Suprapubic skin (tissue), 4 donors: Measurements from ENCODE around the gene NTN1. TPM values are rescaled to one million over a fixed set of nuclear protein-coding genes. Genes with fewer than 3 reads are reported as not detected.

Experiments
- DNase-seq, 2 donors: peaks; one replicate each; pipeline ENCODE4 v3.0.0-alpha.2; 2019; ENCODE audit warnings: low spot score in 2 of 2
- H3K27ac ChIP-seq: fragments of 200-600 bp; sonication (generic); one replicate; pipeline ENCODE4 v1.5.1; 2019
- H3K27me3 ChIP-seq: fragments of 200-600 bp; sonication (generic); one replicate; pipeline ENCODE4 v1.5.1; 2019
- H3K36me3 ChIP-seq: fragments of 200-600 bp; sonication (generic); one replicate; pipeline ENCODE4 v1.5.1; 2019
- H3K4me1 ChIP-seq: fragments of 200-600 bp; sonication (generic); one replicate; pipeline ENCODE4 v1.5.1; 2019
- H3K4me3 ChIP-seq: fragments of 200-600 bp; sonication (generic); one replicate; pipeline ENCODE4 v1.5.1; 2019; ENCODE audit warnings: mild to moderate bottlenecking
- H3K9me3 ChIP-seq: fragments of 200-600 bp; sonication (generic); one replicate; pipeline ENCODE4 v1.5.1; 2019
- EP300 ChIP-seq: sonication (generic); formaldehyde crosslinking; IDR thresholded peaks from one replicate; pipeline ENCODE4 v1.6.1; 2017; ENCODE audit warnings: antibody characterized with exemption
- POLR2A ChIP-seq, 2 donors: fragments of 450-650 bp; IDR thresholded peaks; one replicate each; pipeline ENCODE4 v1.6.1; 2017; ENCODE audit warnings: antibody characterized with exemption in 2 of 2, mild to moderate bottlenecking in 2 of 2, moderate library complexity in 2 of 2
- POLR2AphosphoS5 ChIP-seq, 3 donors: sonication (generic); formaldehyde crosslinking; IDR thresholded peaks; one replicate each; pipeline ENCODE4 v1.6.1; 2017; ENCODE audit warnings: antibody characterized with exemption in 3 of 3
- WGBS: methylation state at CpG from one replicate; pipeline ENCODE4 v1.1.5; 2018; 5-methylcytosine and 5-hydroxymethylcytosine counted together
- total RNA-seq, 4 donors: library from RNA; depleted of rRNA; stranded (reverse); fragments of >200 nt; gene quantifications; one replicate each; pipeline ENCODE4 v1.1.0, GENCODE V29; 2016
- TF ChIP-seq, protein P1 (sequence below), 2 donors: fragments of 200-600 bp in 1 of 2; fragments of 450-650 bp in 1 of 2; sonication (generic) in 1 of 2; IDR thresholded peaks; one replicate each; pipeline ENCODE4 v1.5.1; 2016 to 2019; ENCODE audit warnings: antibody characterized with exemption in 2 of 2, mild to moderate bottlenecking in 1 of 2, moderate library complexity in 1 of 2

Gene NTN1
- total RNA-seq, 4 donors from 2014 or later: 2.4 to 5.9 (median 3.4) TPM

DNA sequence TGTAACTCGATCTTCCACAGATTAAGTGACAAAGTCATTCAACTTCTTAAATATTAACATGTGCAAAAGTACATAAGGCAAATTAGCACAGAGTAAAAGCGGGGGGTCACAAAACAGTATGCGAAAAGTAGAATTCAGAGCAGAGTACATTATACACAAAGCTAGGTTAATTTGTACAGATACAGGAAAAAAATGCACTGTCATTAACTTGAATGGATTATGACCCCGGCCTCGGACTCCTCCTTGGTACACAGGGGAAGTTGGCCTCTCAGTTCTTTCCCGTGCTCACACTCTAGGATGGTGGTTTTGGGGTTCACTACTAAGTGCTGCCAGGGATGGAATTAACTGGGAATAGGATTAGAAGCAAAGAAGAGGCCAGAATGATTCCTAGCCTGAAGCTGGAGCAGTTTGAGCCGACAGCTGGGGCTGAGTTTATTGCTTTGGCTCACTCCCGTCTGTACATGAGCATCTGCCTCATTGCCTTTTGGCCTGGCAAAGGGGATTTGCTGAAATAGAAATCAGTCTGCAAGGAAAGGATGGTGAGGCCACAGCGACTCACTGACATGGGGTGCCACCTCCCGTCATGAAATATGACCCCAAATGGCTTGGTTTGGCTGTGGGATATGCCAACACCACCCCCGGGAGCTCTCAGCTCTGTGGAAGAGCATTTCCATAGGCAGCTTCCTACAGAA lies 23.6 kb downstream of the NTN1 start:
- Histone ChIP-seq H3K27ac (peak overlapping the region; percentile 30), H3K9me3 (no peaks in the 10 kb centered on the region), H3K4me1 (no peaks in the 10 kb centered on the region), H3K4me3 (no peak overlapping the region), H3K27me3 (no peaks in the 10 kb centered on the region), H3K36me3 (no peaks in the 10 kb centered on the region)
- no peak for TF ChIP-seq POLR2A (IDR thresholded peaks at IDR 0.05)
- no peak for TF ChIP-seq EP300
- TF ChIP-seq, protein P1, sequence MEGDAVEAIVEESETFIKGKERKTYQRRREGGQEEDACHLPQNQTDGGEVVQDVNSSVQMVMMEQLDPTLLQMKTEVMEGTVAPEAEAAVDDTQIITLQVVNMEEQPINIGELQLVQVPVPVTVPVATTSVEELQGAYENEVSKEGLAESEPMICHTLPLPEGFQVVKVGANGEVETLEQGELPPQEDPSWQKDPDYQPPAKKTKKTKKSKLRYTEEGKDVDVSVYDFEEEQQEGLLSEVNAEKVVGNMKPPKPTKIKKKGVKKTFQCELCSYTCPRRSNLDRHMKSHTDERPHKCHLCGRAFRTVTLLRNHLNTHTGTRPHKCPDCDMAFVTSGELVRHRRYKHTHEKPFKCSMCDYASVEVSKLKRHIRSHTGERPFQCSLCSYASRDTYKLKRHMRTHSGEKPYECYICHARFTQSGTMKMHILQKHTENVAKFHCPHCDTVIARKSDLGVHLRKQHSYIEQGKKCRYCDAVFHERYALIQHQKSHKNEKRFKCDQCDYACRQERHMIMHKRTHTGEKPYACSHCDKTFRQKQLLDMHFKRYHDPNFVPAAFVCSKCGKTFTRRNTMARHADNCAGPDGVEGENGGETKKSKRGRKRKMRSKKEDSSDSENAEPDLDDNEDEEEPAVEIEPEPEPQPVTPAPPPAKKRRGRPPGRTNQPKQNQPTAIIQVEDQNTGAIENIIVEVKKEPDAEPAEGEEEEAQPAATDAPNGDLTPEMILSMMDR (IDR thresholded peaks at IDR 0.05): no peak
- TF ChIP-seq POLR2AphosphoS5 (IDR thresholded peaks at IDR 0.05): no peak
- DNase-seq: no peak
- WGBS: 58% methylated on average over 11 of the region's 11 CpGs

DNA sequence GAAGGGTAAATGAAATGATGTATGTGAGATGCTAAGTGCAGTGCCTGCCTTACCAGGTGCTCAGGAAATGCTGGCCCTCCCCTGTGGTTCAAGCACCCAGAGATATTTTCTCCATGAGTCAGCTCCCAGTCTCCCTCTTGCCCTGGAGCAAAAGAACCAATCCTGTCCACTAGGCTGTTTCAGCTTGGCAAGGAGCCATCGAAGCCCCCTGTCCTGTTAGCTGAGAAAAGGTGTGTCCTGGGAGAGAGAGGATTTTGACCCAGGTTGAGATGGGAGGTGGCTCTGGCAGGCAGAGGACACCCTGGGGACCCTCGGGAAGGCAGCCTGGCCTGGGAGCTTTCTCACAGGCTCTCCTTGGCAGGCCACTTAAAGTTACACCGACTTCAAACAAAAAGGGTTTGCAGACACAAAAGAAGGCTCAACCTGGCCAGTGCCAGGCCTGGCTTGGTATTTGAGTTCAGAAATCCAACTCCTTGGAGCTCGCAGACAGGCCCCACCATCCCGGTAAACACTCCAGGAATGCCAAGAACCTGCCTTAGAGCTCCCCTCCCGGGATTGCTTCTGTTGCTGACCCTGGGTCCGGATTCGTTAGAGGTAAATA lies 29.6 kb downstream of the NTN1 start:
- H3K27ac ChIP-seq: no peak overlapping the region
- no peaks in the 10 kb centered on the region for H3K4me1 ChIP-seq
- 47% methylated on average over 2 of the region's 8 CpGs for WGBS
- no peak for DNase-seq
- H3K4me3 ChIP-seq: no peak overlapping the region
- no peaks in the 10 kb centered on the region for H3K36me3 ChIP-seq
- TF ChIP-seq POLR2A (IDR thresholded peaks at IDR 0.05) (no peak), POLR2AphosphoS5 (IDR thresholded peaks at IDR 0.05) (no peak), EP300 (no peak)
- TF ChIP-seq, protein P1 (IDR thresholded peaks at IDR 0.05): no peak
- no peaks in the 10 kb centered on the region for H3K9me3 ChIP-seq
- H3K27me3 ChIP-seq: no peaks in the 10 kb centered on the region

DNA sequence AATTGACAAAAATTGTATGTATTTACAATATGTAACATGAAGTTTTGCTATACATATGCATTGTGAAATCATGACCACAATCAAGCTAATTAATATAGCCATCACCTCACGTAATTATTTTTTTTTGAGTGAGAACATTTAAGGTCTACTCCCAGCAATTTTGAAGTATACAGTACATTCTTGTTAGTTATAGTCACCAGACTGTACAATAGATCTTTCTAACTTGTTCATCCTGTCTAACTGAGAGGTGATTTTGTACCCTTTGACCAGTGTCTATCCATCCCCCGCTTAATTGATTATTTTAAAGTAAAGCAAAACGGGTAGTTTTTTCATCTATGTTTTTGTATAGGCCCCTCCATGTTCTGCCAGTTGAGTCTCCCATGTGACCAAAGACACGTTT lies 30.3 kb downstream of the NTN1 start:
- no peaks in the 10 kb centered on the region for H3K36me3 ChIP-seq
- TF ChIP-seq POLR2A (IDR thresholded peaks at IDR 0.05) (no peak), POLR2AphosphoS5 (IDR thresholded peaks at IDR 0.05) (no peak), EP300 (no peak)
- TF ChIP-seq, protein P1 (IDR thresholded peaks at IDR 0.05): no peak
- H3K9me3 ChIP-seq: no peaks in the 10 kb centered on the region
- no peak for DNase-seq
- WGBS: 87% methylated on average over 4 of the region's 4 CpGs
- H3K4me3 ChIP-seq: no peak overlapping the region
- H3K4me1 ChIP-seq: no peaks in the 10 kb centered on the region
- no peaks in the 10 kb centered on the region for H3K27me3 ChIP-seq
- H3K27ac ChIP-seq: no peak overlapping the region

DNA sequence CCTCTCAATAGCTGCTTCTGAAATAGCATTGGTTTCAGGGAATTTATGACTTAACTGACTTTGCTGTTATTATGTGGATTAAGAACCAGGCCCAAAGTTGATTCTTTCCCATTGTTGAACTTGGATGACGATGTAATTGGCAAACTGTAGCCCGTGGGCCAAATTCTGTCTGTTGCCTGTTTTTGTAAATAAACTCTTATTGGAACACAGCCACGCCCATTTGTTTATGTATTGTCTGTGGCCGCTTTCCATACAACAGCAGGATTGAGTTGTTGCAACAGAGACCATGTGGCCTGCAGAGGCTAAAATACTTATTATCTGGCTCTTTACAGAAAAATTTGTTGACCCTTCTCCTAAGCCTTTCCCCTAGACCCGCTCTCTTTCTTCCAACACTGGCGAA lies 31.6 kb downstream of the NTN1 start:
- H3K4me3 ChIP-seq: no peak overlapping the region
- 56% methylated on average over 6 of the region's 6 CpGs for WGBS
- TF ChIP-seq, protein P1 (IDR thresholded peaks at IDR 0.05): no peak
- TF ChIP-seq POLR2A (IDR thresholded peaks at IDR 0.05) (no peak), EP300 (no peak), POLR2AphosphoS5 (IDR thresholded peaks at IDR 0.05) (no peak)
- H3K9me3 ChIP-seq: no peaks in the 10 kb centered on the region
- H3K36me3 ChIP-seq: no peaks in the 10 kb centered on the region
- peak in 1 of 2 donors; percentile 57 for DNase-seq
- H3K27ac ChIP-seq: no peak overlapping the region
- no peaks in the 10 kb centered on the region for H3K27me3 ChIP-seq
- H3K4me1 ChIP-seq: peaks cover 3% of the 10 kb centered on the region

DNA sequence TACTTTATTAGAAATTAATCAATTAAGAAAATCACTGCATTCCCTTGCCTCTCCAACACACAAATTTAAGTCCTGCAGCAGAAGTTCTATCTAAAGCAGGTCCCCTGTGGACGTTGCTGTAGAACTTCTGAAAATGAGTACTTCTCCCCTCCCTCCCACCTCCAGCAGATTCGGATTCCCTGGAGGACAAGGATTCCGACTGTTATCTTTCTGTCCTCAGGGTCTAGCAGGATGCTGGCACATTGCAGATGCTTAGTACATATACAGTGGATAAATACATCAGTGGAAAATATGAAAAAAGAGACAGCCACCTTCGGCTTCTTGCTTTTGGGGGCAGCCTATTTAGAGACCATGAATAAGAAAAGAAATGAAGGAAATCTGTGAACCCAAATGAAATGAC lies 32.1 kb downstream of the NTN1 start:
- no peaks in the 10 kb centered on the region for H3K9me3 ChIP-seq
- no peak overlapping the region for H3K27ac ChIP-seq
- H3K4me1 ChIP-seq: peaks cover 3% of the 10 kb centered on the region
- WGBS: 85% methylated on average over 4 of the region's 4 CpGs
- no peak overlapping the region for H3K4me3 ChIP-seq
- H3K27me3 ChIP-seq: no peaks in the 10 kb centered on the region
- TF ChIP-seq, protein P1 (IDR thresholded peaks at IDR 0.05): no peak
- TF ChIP-seq EP300: no peak
- TF ChIP-seq POLR2A (IDR thresholded peaks at IDR 0.05): no peak
- no peak for TF ChIP-seq POLR2AphosphoS5 (IDR thresholded peaks at IDR 0.05)
- H3K36me3 ChIP-seq: no peaks in the 10 kb centered on the region
- peak in 1 of 2 donors; percentile 29 for DNase-seq
